ENCODE results near the gene REEP1. TPM values are rescaled to one million over a fixed set of nuclear protein-coding genes. Genes with fewer than 3 reads are reported as not detected.

REEP1 gene
- total RNA-seq, 1 donor from 2014 or later, result 0.62 TPM

GRCh38 chr2:86295066-86295465 lies 42.4 kb downstream of the REEP1 start:
- H3K27ac Mint-ChIP-seq (ENCODE audit: unreplicated experiment), result no peak overlapping the region
- no peaks in the 10 kb centered on the region for H3K9me3 Mint-ChIP-seq (ENCODE audit: unreplicated experiment)
- TF ChIP-seq, protein P1, sequence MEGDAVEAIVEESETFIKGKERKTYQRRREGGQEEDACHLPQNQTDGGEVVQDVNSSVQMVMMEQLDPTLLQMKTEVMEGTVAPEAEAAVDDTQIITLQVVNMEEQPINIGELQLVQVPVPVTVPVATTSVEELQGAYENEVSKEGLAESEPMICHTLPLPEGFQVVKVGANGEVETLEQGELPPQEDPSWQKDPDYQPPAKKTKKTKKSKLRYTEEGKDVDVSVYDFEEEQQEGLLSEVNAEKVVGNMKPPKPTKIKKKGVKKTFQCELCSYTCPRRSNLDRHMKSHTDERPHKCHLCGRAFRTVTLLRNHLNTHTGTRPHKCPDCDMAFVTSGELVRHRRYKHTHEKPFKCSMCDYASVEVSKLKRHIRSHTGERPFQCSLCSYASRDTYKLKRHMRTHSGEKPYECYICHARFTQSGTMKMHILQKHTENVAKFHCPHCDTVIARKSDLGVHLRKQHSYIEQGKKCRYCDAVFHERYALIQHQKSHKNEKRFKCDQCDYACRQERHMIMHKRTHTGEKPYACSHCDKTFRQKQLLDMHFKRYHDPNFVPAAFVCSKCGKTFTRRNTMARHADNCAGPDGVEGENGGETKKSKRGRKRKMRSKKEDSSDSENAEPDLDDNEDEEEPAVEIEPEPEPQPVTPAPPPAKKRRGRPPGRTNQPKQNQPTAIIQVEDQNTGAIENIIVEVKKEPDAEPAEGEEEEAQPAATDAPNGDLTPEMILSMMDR (IDR thresholded peaks at IDR 0.05; ENCODE audit: unreplicated experiment), result no peak
- DNase-seq (ENCODE audit: low spot score), result no peak
- peaks cover 13% of the 10 kb centered on the region for H3K4me1 Mint-ChIP-seq (ENCODE audit: unreplicated experiment)
- no peaks in the 10 kb centered on the region for H3K36me3 Mint-ChIP-seq (ENCODE audit: low read depth, unreplicated experiment)
- H3K27me3 Mint-ChIP-seq (ENCODE audit: unreplicated experiment), result peaks cover 8% of the 10 kb centered on the region
- H3K4me3 Mint-ChIP-seq (ENCODE audit: unreplicated experiment), result no peak overlapping the region

- Mint-ChIP-seq H3K4me1 (ENCODE audit: unreplicated experiment) (peaks cover 6% of the 10 kb centered on the region), H3K9me3 (ENCODE audit: unreplicated experiment) (no peaks in the 10 kb centered on the region)
- no peak for DNase-seq (ENCODE audit: low spot score)
Observed at GRCh38 chr2:86293612-86294011, 43.8 kb downstream of the REEP1 start.

DNA sequence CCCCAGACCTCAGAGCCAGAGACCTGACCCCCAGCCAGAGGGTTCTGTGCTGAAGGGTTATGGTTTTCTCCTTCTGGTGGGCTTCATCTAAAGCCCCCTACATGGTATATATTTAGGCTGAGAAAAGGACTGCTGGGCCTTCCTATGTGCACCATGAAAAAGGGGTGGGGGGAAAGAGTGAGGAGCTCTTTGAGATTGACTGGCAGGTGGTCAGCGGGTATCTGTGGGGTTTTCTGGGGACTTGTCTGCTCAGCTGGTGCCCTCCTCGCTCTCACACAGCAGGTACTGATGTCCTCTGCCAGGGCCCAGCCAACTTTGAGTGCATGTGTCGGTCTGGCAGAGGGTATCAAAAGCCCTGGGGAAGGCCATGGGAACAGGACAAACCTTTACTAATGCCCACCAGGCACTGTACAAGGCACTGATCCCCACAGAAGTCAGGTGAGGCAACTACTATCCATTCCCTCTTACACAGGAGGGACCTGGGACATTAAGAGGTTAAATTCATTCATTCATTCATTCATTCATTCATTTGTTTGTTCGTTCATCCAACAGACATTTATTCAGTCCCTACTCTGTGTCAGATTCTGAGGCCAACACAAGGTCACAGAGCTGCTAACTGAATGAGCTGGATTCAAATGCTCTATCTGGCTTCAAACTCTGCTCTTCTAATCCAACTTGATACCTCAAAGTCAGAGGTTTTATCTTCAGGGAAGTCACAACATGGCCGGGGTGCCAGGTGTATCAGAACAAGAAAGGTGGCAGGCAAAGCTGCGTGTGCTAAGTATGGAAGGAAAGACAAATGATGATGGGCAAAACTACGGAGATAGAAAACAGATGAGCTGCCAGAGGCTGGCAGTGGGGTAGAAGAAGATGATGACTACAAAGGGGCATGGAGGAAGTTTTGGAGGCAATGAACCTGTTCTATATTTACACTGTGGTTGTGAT lies 44.6 kb downstream of the REEP1 start:
- TF ChIP-seq, protein P1 (IDR thresholded peaks at IDR 0.05; ENCODE audit: unreplicated experiment), result no peak
- Mint-ChIP-seq H3K27me3 (ENCODE audit: unreplicated experiment) (peaks cover 5% of the 10 kb centered on the region), H3K4me3 (ENCODE audit: unreplicated experiment) (no peak overlapping the region), H3K4me1 (ENCODE audit: unreplicated experiment) (peaks cover under 1% of the 10 kb centered on the region), H3K27ac (ENCODE audit: unreplicated experiment) (no peak overlapping the region), H3K9me3 (ENCODE audit: unreplicated experiment) (no peaks in the 10 kb centered on the region), H3K36me3 (ENCODE audit: low read depth, unreplicated experiment) (no peaks in the 10 kb centered on the region)
- DNase-seq (ENCODE audit: low spot score), result no peak

More at GRCh38 chr2:86293612-86294011, 43.8 kb downstream of the REEP1 start:
- no peak overlapping the region for H3K4me3 Mint-ChIP-seq (ENCODE audit: unreplicated experiment)
- no peak overlapping the region for H3K27ac Mint-ChIP-seq (ENCODE audit: unreplicated experiment)
- no peaks in the 10 kb centered on the region for H3K36me3 Mint-ChIP-seq (ENCODE audit: low read depth, unreplicated experiment)
- peaks cover 8% of the 10 kb centered on the region for H3K27me3 Mint-ChIP-seq (ENCODE audit: unreplicated experiment)
- TF ChIP-seq, protein P1 (IDR thresholded peaks at IDR 0.05; ENCODE audit: unreplicated experiment), result no peak

- no peak overlapping the region for H3K27ac Mint-ChIP-seq (ENCODE audit: unreplicated experiment)
- H3K9me3 Mint-ChIP-seq (ENCODE audit: unreplicated experiment), result no peaks in the 10 kb centered on the region
- peaks cover 4% of the 10 kb centered on the region for H3K27me3 Mint-ChIP-seq (ENCODE audit: unreplicated experiment)
- TF ChIP-seq, protein P1 (IDR thresholded peaks at IDR 0.05; ENCODE audit: unreplicated experiment), result no peak
- no peaks in the 10 kb centered on the region for H3K4me1 Mint-ChIP-seq (ENCODE audit: unreplicated experiment)
- no peaks in the 10 kb centered on the region for H3K36me3 Mint-ChIP-seq (ENCODE audit: low read depth, unreplicated experiment)
- no peak overlapping the region for H3K4me3 Mint-ChIP-seq (ENCODE audit: unreplicated experiment)
- no peak for DNase-seq (ENCODE audit: low spot score)
Observed at GRCh38 chr2:86291328-86291662, 46.1 kb downstream of the REEP1 start.

Data from endothelial cell (in vitro differentiated cells).